Testis (tissue), 2 donors: ENCODE data around the gene PATE4.

ENCODE experiments used
- POLR2A ChIP-seq: fragments of 450-650 bp; IDR thresholded peaks from one replicate; pipeline ENCODE4 v1.6.1; 2017; ENCODE audit warnings: antibody characterized with exemption, mild to moderate bottlenecking, moderate library complexity
- TF ChIP-seq, protein P1 (sequence below), 3 experiments: fragments of 450-650 bp in 2 of 3; fragments of 200-600 bp in 1 of 3; sonication (generic) in 1 of 3; IDR thresholded peaks; one replicate each; pipeline ENCODE4 v1.5.1; 2016 to 2019; ENCODE audit warnings: antibody characterized with exemption in 3 of 3, mild to moderate bottlenecking in 2 of 3, moderate library complexity in 1 of 3

DNA sequence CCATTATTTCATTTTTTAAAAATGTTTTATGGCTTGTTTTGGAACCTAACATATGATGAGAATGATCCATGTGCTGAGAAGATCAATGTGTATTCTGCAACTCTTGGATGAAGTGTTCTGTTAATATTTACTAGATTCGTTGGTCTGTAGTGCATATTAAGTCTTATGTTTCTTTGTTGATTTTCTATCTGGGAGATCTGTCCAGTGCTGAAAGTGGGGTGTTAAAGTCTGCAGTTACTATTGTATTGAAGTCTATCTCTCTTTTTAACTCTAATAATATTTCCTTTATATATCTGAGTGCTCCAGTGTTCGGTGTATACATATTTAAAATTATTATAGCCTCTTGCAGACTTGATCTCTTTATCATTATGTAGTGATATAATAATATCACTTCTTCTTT lies 33.3 kb upstream of the PATE4 start:
- TF ChIP-seq, protein P1, sequence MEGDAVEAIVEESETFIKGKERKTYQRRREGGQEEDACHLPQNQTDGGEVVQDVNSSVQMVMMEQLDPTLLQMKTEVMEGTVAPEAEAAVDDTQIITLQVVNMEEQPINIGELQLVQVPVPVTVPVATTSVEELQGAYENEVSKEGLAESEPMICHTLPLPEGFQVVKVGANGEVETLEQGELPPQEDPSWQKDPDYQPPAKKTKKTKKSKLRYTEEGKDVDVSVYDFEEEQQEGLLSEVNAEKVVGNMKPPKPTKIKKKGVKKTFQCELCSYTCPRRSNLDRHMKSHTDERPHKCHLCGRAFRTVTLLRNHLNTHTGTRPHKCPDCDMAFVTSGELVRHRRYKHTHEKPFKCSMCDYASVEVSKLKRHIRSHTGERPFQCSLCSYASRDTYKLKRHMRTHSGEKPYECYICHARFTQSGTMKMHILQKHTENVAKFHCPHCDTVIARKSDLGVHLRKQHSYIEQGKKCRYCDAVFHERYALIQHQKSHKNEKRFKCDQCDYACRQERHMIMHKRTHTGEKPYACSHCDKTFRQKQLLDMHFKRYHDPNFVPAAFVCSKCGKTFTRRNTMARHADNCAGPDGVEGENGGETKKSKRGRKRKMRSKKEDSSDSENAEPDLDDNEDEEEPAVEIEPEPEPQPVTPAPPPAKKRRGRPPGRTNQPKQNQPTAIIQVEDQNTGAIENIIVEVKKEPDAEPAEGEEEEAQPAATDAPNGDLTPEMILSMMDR (IDR thresholded peaks at IDR 0.05): no peak
- TF ChIP-seq POLR2A: no peak
